ENCODE measurements around the gene CNOT11.
"Not testable (repeated sequence)": the region's sequence is repeated elsewhere in the genome, so short reads cannot be mapped to it uniquely, and the experiment has no call there.

The CNOT11 gene

DNA sequence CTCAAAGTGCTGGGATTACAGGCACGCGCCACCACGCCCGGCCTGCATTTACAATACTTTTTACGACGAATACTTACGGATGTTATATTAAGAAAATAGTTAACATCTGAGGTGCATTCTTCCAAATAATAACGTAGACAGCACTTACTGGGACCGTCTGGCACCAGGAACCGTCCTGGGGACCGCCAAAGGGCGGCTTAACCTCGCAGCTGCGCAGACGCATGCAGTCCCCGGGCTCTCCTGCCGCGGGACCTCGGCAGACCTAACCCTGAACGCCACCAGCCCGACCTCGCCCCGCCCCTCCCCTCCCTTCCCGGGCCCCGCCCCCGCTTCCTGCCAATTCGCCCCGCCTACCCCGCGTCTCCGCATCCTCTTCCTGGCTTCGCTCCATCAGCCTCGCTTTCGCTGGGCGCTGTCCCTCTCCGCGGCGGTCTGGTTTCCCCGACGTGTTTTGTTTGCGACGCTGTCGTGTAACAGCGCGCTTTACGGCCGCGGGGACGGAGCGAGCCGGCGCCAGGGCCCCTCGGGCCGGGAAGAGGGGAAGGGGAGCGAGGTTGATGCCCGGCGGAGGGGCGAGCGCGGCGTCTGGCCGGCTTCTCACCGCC lies at the start of gene CNOT11:
TSS of gene CNOT11 (plus strand) at position 479 of the 605 bp plus-strand sequence. CDS start at position 558, 79 bp downstream.
- in situ Hi-C loops (cut with MboI; ENCODE audit: low sequenced_read_pairs) = no loop called here

DNA sequence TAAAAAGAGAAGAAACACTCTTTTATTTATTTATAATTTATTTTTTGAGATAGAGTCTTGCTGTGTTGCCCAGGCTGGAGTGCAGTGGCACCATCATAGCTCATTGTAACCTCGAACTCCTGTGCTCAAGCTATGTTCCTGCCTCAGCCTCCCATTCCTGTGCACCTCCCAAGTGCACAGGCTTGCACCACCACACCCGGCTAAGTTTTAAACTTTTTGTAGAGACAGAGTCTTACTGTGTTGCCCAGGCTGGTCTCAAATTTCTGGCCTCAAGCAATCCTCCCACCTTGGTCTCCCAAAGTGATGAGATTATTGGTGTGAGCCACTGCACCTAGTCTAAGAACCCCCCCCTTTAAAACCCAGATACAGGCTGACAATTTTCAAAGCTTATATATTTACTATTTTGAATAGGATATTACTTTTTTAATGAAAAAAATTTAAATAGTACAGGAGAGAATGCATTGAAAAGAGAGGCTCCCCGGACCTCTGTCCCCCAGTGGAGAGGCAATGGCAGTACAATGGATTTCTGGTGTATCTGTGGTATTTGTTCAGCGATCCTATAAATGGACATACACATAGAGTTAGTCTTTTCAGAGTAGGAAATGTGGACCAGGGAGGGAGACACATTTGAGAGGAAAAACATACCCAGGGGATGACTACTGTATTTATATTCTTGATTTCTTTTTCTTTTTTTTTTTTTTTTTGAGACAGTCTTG lies 48.1 kb upstream of the CNOT11 start:
- in situ Hi-C loops (cut with MboI; ENCODE audit: low sequenced_read_pairs) = no loop called here

DNA sequence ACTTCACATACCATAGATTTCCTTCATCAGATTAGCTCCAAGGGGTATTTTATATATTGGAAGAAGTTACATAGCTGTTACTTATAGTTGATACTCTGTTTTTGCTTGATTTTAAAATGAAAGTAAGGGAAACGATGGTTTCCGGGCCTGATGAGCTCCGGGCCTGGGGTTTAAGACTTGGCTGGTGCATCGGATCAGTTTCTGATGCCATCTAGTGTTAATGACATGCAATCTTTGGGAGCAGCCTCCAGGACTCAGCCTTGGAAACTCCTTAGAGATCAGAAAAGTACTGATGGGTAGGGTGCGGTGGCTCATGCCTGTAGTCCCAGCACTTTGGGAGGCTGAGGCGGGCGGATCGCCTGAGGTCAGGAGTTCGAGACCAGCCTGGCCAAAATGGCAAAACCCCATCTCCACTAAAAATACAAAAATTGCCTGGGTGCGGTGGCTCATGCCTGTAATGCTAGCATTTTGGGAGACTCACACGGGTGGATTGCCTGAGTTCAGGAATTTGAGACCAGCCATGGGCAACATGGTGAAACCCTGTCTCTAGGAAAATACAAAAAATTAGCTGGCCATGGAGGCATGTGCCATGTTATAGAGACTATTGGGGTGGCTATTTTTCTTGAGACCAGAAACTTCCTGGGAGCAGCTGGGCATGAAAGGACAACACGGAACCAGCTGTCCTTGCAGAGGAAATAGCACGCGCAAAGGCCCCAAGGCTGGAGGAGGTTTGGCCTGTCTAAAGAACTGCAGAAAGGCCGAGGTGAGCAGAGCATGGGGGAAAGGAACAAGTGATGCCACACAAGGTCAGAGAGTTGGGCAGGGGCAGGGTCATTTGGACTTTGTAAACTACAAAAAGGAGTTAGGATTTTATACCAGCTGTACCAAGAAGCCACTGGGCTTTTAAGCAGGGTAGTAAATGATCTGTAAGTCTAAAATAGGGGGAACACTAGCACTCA lies 46.9 kb upstream of the CNOT11 start:
- in situ Hi-C loops (cut with MboI; ENCODE audit: low sequenced_read_pairs) = no loop called here

DNA sequence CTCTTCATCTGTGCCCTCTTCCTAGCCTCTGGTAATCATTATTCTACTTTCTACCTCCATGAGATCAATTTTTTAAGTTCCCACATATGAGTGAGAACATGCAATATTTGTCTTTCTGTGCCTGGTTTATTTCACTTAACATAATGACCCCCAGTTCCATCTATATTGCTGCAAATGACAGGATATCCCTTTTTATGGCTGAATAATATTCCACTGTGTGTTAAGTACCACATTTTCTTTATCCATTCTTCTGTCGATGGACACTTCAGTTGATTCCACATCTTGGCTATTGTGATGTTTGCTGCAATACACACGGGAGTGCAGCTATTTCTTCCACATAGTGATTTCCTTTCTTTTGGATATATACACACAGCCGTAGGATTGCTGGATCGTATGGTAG lies 43.9 kb upstream of the CNOT11 start:
- in situ Hi-C loops (cut with MboI; ENCODE audit: low sequenced_read_pairs) = no loop called here

DNA sequence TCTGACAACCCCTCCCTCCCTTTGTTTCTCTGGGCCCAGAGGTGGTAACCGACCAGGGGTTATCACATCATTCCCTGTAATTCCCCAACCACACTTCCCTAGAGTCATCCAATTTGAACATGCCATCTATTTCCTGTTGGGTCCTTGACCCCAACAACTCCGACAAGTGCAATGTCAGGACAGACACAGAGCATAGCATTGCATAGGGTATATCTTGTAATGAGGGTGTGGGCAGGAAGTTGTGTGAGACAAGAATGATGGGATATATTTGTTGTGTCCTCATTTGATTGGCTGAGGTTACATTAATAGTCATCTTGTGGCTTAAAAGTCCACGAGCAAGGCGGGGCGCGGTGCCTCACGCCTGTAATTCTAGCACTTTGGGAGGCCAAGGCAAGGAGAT lies 33.4 kb upstream of the CNOT11 start:
- in situ Hi-C loops (cut with MboI; ENCODE audit: low sequenced_read_pairs) = no loop called here

DNA sequence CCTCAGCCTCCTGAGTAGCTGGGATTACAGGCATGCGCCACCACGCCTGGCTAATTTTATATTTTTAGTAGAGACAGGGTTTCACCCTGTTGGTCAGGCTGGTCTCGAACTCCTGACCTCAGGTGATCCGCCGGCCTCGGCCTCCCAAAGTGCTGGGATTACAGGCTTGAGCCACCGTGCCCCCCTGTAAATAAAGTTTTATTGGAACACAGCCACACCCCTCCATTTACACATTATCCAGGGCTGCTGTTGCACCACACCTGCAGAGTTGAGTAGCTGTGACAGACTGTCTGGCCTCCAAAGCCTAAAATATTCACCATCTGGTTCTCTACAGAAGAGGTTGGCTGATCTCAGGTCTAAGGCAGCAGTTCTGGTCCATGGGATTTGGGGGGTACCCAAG lies 32.6 kb upstream of the CNOT11 start:
- in situ Hi-C loops (cut with MboI; ENCODE audit: low sequenced_read_pairs) = not testable (repeated sequence)

DNA sequence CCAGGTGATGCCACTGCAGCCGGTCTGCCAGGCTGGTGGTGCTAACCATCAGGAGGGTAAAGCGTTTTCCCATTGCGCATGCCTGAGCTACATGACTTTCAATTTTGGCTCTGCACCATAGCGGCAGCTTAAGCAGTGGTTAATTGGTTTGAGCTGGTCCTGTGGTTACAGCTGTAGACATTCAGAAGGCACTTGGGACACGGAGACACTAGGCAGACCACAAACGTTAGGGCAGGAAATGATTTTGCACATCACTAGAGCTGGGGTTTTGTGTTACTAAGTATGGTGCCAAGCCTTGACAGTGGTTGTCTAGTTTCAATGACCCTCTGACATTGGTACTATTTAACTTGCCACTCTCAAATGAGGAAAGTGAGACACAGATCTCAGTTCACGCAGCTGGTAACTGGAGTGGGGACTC lies 28.9 kb upstream of the CNOT11 start:
- in situ Hi-C loops (cut with MboI; ENCODE audit: low sequenced_read_pairs) = no loop called here

DNA sequence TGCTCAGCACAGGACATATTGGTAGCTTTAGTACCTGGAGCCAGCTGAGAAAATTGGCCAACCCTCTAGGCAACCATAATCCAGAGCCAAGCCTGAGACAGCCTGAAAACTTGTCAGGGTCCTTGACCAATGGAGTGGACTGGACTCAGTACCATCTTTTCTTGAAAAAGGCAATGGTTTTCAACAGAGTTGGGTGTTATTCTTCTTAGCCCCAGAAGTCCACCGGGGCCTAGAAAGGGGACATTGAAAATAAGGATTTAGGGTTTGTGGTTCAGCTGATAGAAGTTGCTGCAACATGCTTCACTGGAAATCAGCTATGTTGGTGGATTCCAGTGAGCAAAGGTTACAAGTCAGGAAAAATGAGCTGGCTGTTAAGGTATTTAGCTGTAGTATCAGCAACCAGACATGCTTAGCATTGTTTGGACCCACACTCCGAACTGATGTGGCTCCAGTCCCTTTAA lies 22.1 kb upstream of the CNOT11 start:
- in situ Hi-C loops (cut with MboI; ENCODE audit: low sequenced_read_pairs) = no loop called here

DNA sequence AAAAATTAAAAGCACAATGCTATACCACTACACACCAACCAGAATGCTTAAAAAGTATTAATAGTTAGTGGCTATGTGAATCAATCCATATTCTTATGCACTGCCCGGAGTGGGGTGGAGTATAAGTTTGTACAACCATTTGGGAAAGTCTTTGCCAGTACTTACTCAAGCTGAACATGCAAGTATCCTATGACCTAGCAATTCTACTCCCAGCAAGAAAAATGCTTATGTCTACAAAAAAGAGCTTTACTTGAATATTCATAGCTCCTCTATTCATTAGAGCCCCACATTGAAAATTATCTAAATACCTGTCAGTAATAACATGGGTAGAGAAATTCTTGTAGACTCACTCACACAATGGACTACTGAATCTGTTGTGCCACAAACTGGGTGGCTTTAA lies 21.4 kb upstream of the CNOT11 start:
- in situ Hi-C loops (cut with MboI; ENCODE audit: low sequenced_read_pairs) = no loop called here

DNA sequence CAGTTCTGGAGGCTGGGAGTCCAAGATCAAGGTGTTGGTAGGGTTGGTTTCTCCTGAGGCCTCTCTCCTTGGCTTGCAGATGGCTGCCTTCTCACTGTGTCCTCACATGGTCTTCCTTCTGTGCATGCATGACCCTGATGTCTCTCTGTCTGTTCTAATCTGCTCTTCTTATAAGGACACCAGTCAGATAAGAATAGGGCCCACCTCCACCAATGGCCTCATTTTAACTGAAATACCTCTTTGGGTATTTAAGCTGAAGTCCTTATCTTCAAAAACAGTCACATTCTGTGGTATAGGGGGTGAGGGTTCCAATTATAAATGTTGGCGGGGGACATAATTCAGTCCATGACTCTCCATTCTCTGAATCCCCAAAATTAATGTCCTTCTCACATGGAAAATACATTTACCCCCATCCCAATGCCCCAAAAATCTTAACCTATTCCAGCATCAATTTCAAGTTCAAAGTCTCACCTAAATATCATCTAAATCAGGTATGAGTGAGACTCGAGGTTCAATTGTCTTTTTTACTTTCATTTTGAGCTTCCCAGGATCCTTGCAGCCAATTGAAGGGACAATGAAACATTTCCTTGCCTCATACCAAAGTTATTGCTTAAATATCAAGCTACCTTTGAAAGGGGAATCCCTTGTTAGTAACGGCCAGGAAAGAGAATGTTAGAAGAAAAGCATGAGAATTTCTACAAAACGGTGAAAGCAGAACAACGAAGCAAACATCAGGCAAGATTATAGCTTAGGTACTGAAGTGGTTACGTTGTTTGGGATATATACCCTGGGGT lies 20.6 kb upstream of the CNOT11 start:
- in situ Hi-C loops (cut with MboI; ENCODE audit: low sequenced_read_pairs) = no loop called here

DNA sequence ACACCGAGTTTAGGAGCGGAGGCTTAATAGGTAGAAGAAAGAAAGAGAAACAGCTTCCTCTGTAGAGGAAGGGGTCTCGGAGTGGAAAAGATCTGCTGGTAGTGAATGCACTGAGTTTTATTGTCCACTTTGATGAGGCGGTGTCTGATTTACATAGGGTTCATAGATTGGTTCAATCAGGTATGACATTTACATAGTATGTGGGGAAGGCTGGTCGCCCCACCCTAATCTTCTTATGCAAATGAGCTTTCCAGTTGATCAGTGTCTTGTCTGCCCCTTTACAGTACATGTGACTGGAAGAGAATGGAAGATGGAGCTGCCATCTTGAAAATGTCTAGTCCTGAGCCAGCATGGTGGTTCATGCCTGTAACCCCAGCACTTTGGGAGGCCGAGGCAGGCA lies 19.9 kb upstream of the CNOT11 start:
- in situ Hi-C loops (cut with MboI; ENCODE audit: low sequenced_read_pairs) = no loop called here

DNA sequence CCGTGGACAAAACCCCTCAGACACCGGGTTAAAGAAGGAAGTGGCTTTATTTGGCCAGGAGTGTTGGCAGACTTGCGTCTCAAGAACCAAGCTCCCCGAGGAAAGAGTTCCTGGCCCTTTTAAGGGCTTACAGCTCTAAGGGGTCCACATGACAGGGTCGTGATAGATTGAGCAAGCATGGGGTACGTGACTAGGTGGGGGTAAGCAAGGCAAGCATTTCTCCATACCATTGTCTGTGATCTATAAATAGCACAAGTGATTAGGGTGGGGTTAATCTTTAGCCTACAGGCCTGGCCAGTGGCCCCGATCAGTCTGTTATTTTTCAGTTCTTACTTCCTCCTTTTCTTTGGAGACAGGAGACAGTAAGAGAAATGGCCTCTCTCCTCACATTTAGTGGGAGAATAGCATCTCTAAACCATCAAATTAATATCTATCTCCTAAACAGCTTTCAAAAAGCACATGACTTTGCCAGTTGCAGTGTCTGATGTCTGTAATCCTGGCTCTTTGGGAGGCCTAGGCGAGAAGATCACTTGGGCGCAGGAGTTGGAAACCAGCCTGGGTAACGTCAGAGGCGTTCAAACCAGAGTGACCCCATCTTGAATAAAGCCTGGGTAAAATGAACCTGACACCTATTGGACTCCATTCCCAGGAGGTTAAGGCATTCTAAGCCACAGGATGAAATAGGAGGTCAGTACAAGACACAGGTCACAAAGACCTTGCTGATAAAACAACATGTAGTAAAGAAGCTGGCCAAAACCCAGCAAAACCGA lies 18.3 kb upstream of the CNOT11 start:
- in situ Hi-C loops (cut with MboI; ENCODE audit: low sequenced_read_pairs) = no loop called here

DNA sequence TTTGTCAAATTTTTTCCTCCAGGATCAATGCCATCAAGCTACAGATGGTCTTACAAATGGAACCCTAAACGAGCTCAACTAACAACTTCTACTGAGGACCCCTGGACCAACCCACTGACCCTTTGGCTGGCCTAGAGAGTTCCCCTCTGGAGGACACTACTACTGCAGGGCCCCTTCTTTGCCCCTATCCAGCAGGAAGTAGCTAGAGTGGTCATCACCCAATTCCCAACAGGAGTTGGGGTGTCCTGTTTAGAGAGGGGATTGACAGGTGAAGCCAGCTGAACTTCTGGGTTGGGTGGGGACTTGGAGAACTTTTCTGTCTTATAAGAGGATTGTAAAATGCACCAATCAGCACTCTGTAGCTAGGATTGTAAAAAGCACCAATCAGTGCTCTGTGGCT lies 16.7 kb upstream of the CNOT11 start:
- in situ Hi-C loops (cut with MboI; ENCODE audit: low sequenced_read_pairs) = not testable (repeated sequence)

DNA sequence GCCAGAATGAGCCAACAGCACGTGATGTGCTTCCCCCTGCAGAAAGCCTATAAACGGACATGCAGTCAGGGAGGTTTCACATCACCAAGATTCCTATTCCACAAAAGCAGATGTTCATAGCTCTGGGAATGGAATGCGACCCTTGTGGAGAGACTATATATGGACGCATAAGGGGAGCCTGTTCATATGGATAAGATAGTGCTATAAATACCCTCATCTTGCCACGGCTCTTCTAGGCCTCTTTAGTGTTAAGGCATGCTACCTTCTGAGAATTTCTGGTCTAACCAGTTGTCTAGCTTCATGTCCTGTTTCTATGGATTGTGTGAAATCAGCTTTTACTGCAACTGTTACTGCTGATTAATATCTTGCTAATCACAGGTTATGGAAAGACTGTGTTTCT lies 14.7 kb upstream of the CNOT11 start:
- in situ Hi-C loops (cut with MboI; ENCODE audit: low sequenced_read_pairs) = not testable (repeated sequence)

DNA sequence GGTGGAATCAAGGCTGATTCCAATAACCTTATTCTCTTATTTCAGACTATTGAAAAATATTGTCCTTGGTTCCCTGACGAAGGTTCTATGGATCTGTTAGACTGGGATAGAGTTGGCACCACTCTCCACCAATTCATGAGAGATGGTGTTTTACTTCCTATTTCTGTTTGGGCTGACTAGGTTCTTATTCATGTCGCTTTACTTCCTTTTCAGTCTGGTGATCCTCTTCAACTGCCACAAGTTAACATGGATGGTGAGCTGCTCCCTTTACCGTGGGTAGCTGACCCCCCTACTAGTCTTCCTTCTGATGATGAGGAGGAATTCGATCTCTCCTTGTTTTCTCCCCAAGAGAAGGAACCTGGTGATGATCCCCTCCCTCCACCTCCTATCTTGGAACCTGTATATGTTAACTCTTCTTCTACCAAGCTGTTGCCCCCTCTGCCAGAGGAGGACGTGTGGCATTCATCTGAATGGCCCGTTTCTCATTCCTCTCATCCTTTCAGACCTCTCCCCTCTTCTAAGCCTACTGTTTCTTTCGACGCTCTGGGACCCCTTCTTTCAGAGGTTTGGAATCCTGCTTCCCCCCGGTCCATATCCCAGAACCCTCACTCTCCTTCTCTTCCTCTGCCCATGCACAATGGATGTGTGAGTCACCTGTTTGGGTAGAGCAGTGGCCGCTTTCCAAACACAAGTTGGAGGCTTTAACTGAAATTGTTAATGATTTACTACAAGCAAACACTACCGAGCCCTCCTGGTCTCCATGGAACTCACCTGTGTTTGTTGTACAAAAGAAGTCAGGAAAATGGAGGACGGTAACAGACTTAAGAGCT lies 13.5 kb upstream of the CNOT11 start:
- in situ Hi-C loops (cut with MboI; ENCODE audit: low sequenced_read_pairs) = no loop called here

DNA sequence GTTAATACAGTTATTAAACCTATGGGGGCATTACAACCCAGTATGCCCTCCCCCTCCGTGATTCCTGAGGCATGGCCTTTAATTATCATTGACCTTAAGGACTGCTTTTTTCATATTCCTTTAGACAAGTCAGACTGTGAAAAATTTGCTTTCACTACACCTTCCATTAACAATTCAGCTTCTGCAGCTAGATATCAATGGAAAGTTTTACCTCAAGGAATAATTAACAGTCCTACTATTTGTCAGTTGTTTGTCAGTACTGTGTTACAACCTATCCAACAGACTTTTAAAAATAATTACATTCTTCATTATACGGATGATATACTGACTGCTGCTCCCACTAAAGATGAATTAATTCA lies 12.9 kb upstream of the CNOT11 start:
- in situ Hi-C loops (cut with MboI; ENCODE audit: low sequenced_read_pairs) = not testable (repeated sequence)

DNA sequence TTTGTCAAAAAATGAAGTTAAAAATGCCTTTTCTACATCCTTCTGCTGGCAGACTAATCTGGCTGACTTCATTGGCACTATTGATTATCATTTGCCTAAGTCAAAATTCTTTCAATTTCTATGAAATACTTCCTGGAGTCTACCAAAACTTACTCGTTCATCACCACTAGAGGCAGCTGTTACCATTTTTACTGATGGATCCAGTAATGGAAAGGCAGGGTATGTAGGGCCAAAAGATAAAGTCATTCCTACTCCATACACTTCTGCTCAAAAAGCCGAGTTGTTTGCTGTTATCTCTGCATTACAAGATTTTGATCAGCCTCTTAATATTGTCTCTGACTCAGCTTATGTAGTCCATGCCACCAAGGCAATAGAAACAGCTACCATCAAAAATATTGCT lies 12.0 kb upstream of the CNOT11 start:
- in situ Hi-C loops (cut with MboI; ENCODE audit: low sequenced_read_pairs) = not testable (repeated sequence)

DNA sequence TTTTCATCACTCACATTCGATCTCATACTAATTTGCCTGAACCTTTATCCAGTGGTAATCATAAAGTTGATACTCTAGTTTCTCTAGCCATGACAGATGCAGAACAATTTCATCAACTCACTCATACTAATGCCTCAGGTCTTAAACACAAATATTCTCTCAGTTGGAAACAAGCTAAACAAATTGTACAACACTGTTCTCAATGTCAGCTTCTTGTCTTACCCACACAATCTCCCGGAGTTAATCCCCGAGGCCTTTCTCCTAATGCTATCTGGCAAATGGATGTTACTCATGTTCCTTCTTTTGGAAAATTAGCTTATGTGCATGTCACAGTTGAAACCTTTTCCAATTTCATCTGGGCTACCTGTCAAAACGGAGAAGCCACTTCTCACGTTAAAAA lies 11.5 kb upstream of the CNOT11 start:
- in situ Hi-C loops (cut with MboI; ENCODE audit: low sequenced_read_pairs) = no loop called here

DNA sequence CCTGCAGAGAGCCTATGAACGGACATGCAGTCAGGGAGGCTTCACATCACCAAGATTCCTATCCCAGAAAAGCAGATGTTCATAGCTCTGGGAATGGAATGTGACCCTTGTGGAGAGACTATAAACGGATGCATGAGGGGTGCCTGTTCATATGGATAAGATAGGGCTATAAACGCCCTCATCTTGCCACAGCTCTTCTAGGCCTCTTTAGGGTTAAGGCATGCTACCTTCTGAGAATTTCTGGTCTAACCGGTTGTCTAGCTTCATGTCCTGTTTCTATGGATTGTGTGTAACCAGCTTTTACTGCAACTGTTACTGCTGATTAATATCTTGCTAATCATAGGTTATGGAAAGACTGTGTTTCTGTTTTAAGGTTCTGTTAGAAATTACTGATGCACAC lies 8.3 kb upstream of the CNOT11 start:
- in situ Hi-C loops (cut with MboI; ENCODE audit: low sequenced_read_pairs) = not testable (repeated sequence)

Measured in HL-60/S4 treated with retinoic acid at 250 ng/mL for 4 days and 3 days (cell line).